HCT116 (cell line): ENCODE data around the gene ACAT2. TPM values are rescaled to one million over a fixed set of nuclear protein-coding genes. Genes with fewer than 3 reads are reported as not detected.

Experiments used
- ATAC-seq: fragments of 200-7000 bp; cut with Tn5 transposase; 2 replicates; pipeline ENCODE4 v1.9.1; 2020; ENCODE audit warnings: mild to moderate bottlenecking, moderate library complexity
- BruUV-seq: library from RNA; stranded (reverse); fragments of 400-500 nt; replicated peaks from 2 replicates; lab custom pipeline; 2021; lab: Mats Ljungman, UMichigan
- CTCF ChIA-PET: fragments of 300-600 bp; sonication (Branson Sonifier 250); formaldehyde crosslinking; loops from one replicate; lab custom pipeline; 2021; ENCODE audit warnings: antibody characterized with exemption; lab: Charles Lee
- POLR2A ChIA-PET: fragments of 300-600, 350-600 bp; sonication (Branson Sonifier 250); formaldehyde crosslinking; loops from one replicate; lab custom pipeline; 2021; ENCODE audit warnings: antibody characterized with exemption; lab: Charles Lee
- RAD21 ChIA-PET, 2 experiments: fragments of 300-600 bp; sonication (Branson Sonifier 250); formaldehyde crosslinking; loops; one replicate each; lab custom pipeline; 2023; ENCODE audit warnings: low total read pairs in 2 of 2; ENCODE audit not compliant: uncharacterized antibody in 2 of 2, unreplicated experiment in 2 of 2, low non-redundant PET in 1 of 2; lab: Charles Lee
- DNase-seq: peaks from one replicate; pipeline ENCODE4 v3.0.0-alpha.2; 2010; ENCODE audit warnings: low read depth, low spot score
- H2AFZ ChIP-seq: fragments of 200-600 bp; shearing (Covaris generic), sonication (generic); 2 replicates; pipeline ENCODE4 v1.6.1; 2017; ENCODE audit warnings: low read depth, mixed run types, mixed read lengths, antibody characterized with exemption, low read length; ENCODE audit not compliant: poor library complexity, severe bottlenecking
- H3K27ac ChIP-seq: 2 replicates; pipeline ENCODE4 v1.5.1; 2012; ENCODE audit warnings: low read depth, low read length
- H3K27me3 ChIP-seq: fragments of 200-600 bp; sonication (generic); 2 replicates; pipeline ENCODE4 v1.6.1; 2016; ENCODE audit warnings: mixed run types, low read length, mixed read lengths; ENCODE audit not compliant: insufficient read depth
- H3K36me3 ChIP-seq, 2 experiments: fragments of 200-500 bp in 1 of 2; fragments of 200-600 bp in 1 of 2; sonication (Bioruptor generic) in 1 of 2; sonication (generic) in 1 of 2; 2 replicates each; pipeline versions ENCODE4 v1.5.1 to v1.6.1; 2014 to 2016; ENCODE audit warnings: low read length in 2 of 2, inconsistent platforms in 1 of 2, mixed read lengths in 1 of 2, mixed run types in 1 of 2; ENCODE audit not compliant: insufficient read depth in 2 of 2, control insufficient read depth in 1 of 2
- H3K4me1 ChIP-seq, 2 experiments: fragments of 200-600 bp in 1 of 2; sonication (generic) in 1 of 2; 2 replicates each; pipeline versions ENCODE4 v1.5.1 to v1.6.1; 2012 to 2017; ENCODE audit warnings: low read length in 2 of 2, inconsistent platforms in 1 of 2, mild to moderate bottlenecking in 1 of 2, mixed read lengths in 1 of 2, mixed run types in 1 of 2, moderate library complexity in 1 of 2; ENCODE audit not compliant: insufficient read depth in 2 of 2, control insufficient read depth in 1 of 2
- H3K4me2 ChIP-seq: fragments of 200-600 bp; sonication (generic); 2 replicates; pipeline ENCODE4 v1.6.1; 2017; ENCODE audit warnings: mixed run types, low read length, mixed read lengths
- H3K4me3 ChIP-seq, 2 experiments: fragments of 200-600 bp in 1 of 2; sonication (generic) in 1 of 2; replicated peaks in 1 of 2; 2 replicates each; pipeline ENCODE4 v1.5.1; 2011 to 2016; ENCODE audit warnings: low read length in 2 of 2, control low read depth in 1 of 2, low read depth in 1 of 2, mild to moderate bottlenecking in 1 of 2, mixed read lengths in 1 of 2, mixed run types in 1 of 2
- H3K79me2 ChIP-seq: fragments of 200-600 bp; sonication (generic); 2 replicates; pipeline ENCODE4 v1.6.1; 2017; ENCODE audit warnings: mild to moderate bottlenecking, mixed run types, low read length, moderate library complexity, mixed read lengths; ENCODE audit not compliant: insufficient read depth
- H3K9ac ChIP-seq: fragments of 200-600 bp; sonication (generic); 2 replicates; pipeline ENCODE4 v1.6.1; 2016; ENCODE audit warnings: low read length, mixed read lengths
- H3K9me2 ChIP-seq: fragments of 200-600 bp; sonication (generic), shearing (Covaris generic); 2 replicates; pipeline ENCODE4 v1.6.1; 2017; ENCODE audit warnings: mixed run types, mild to moderate bottlenecking, moderate library complexity; ENCODE audit not compliant: insufficient read depth
- H3K9me3 ChIP-seq, 2 experiments: fragments of 200-500 bp in 1 of 2; fragments of 200-600 bp in 1 of 2; sonication (Bioruptor generic) in 1 of 2; sonication (generic) in 1 of 2; 2 replicates each; pipeline ENCODE4 v1.6.1; 2014 to 2017; ENCODE audit warnings: low read length in 2 of 2, mixed read lengths in 2 of 2, inconsistent platforms in 1 of 2, low read depth in 1 of 2, mild to moderate bottlenecking in 1 of 2, mixed run types in 1 of 2, moderate library complexity in 1 of 2; ENCODE audit not compliant: control insufficient read depth in 1 of 2, insufficient read depth in 1 of 2
- H4K20me1 ChIP-seq: fragments of 200-600 bp; sonication (generic), shearing (Covaris generic); 2 replicates; pipeline ENCODE4 v1.6.1; 2017; ENCODE audit warnings: mixed run types, mild to moderate bottlenecking, moderate library complexity; ENCODE audit not compliant: insufficient read depth
- CBX3 ChIP-seq: IDR thresholded peaks from 2 replicates; pipeline ENCODE4 v1.6.1; 2012; ENCODE audit warnings: low read depth
- EZH2 ChIP-seq: fragments of 200-600 bp; sonication (generic); IDR thresholded peaks from 2 replicates; pipeline ENCODE4 v1.6.1; 2017; ENCODE audit warnings: antibody characterized with exemption, mixed run types
- EZH2phosphoT487 ChIP-seq: fragments of 200-600 bp; IDR thresholded peaks from 2 replicates; pipeline ENCODE4 v1.6.1; 2018; ENCODE audit warnings: antibody characterized with exemption, borderline replicate concordance
- MAX ChIP-seq: IDR thresholded peaks from 2 replicates; pipeline ENCODE4 v1.6.1; 2012
- POLR2AphosphoS5 ChIP-seq: IDR thresholded peaks from 2 replicates; pipeline ENCODE4 v1.6.1; 2011; ENCODE audit warnings: mild to moderate bottlenecking, low read depth, low read length, moderate library complexity
- RAD21 ChIP-seq: IDR thresholded peaks from 2 replicates; pipeline ENCODE4 v1.6.1; 2012; ENCODE audit warnings: low read depth, mild to moderate bottlenecking
- REST ChIP-seq: IDR thresholded peaks from 2 replicates; pipeline ENCODE4 v1.6.1; 2012; ENCODE audit warnings: low read depth
- SP1 ChIP-seq: IDR thresholded peaks from 2 replicates; pipeline ENCODE4 v1.6.1; 2012; ENCODE audit warnings: low read depth
- SRF ChIP-seq: IDR thresholded peaks from 2 replicates; pipeline ENCODE4 v1.6.1; 2012; ENCODE audit warnings: low read depth
- YY1 ChIP-seq: IDR thresholded peaks from 2 replicates; pipeline ENCODE4 v1.6.1; 2011; ENCODE audit warnings: low read length, low read depth, moderate library complexity, mild to moderate bottlenecking; ENCODE audit not compliant: insufficient replicate concordance; ENCODE audit errors: extremely low read depth
- intact Hi-C: fragments of 100-400 bp; cut with micrococcal nuclease; formaldehyde crosslinking; loops from 2 replicates; pipeline ENCODE4 v1.10.0; 2022
- total RNA-seq: library from RNA; stranded (reverse); gene quantifications from one replicate; pipeline ENCODE4 v1.2.1, GENCODE V29; 2021; ENCODE audit not compliant: unreplicated experiment

Gene ACAT2
- total RNA-seq, 1 experiment from 2014 or later: 41.6 TPM

- no peaks in the 10 kb centered on the region for H3K4me1 ChIP-seq
- intact Hi-C loops: no loop called here
- TF ChIP-seq REST (no peak), MAX (no peak)
- TF ChIP-seq, all 23 proteins: peak for 0
- H3K79me2 ChIP-seq: peaks cover 23% of the 10 kb centered on the region
- ChIA-PET RAD21 (no interaction called here), POLR2A (interaction anchor here (1.0 kb wide), 1 partner anchor 10 kb away, joined by 4 read pairs; the partner anchor contains the start of gene MRPL18), CTCF (no interaction called here)
- no peak for DNase-seq
- no peak for ATAC-seq
- no peak within 1 kb of the TSS for H3K27ac ChIP-seq
- H3K9ac ChIP-seq: no peak within 1 kb of the TSS
- H3K9me3 ChIP-seq: no peaks in the 10 kb centered on the region
- peaks cover 21 to 24% of the 10 kb centered on the region in 2 experiments for H3K36me3 ChIP-seq
- H2AFZ ChIP-seq: no peak within 1 kb of the TSS
- peaks cover 4% of the 10 kb centered on the region for H4K20me1 ChIP-seq
- H3K9me2 ChIP-seq: no peaks in the 10 kb centered on the region
- H3K4me3 ChIP-seq: no peak within 1 kb of the TSS
- H3K27me3 ChIP-seq: no peaks in the 10 kb centered on the region
- H3K4me2 ChIP-seq: no peak within 1 kb of the TSS
- no TSS peak for BruUV-seq
Observed at GRCh38 chr6:159800141-159800865, 38.5 kb downstream of the ACAT2 start, which contains the start of gene PNLDC1. PNLDC1 (plus strand) TSS chr6:159800276; CDS start chr6:159800308, 32 bp downstream.

- ChIA-PET CTCF (no interaction called here), POLR2A (no interaction called here)
- TF ChIP-seq MAX: no peak
- TF ChIP-seq SP1: no peak
- TF ChIP-seq SRF: no peak
- TF ChIP-seq EZH2phosphoT487: no peak
- TF ChIP-seq CBX3: no peak
- no peak for TF ChIP-seq POLR2AphosphoS5
- TF ChIP-seq EZH2: no peak
- no peak for TF ChIP-seq REST
- TF ChIP-seq RAD21: no peak
- no peak for TF ChIP-seq YY1
Observed at GRCh38 chr6:159801935-159802334, 40.1 kb downstream of the ACAT2 start.

More at GRCh38 chr6:159801935-159802334, 40.1 kb downstream of the ACAT2 start:
- no peak for ATAC-seq
- Histone ChIP-seq H3K9me2 (no peaks in the 10 kb centered on the region), H3K79me2 (peaks cover 9% of the 10 kb centered on the region; the same call in 1 of the 2 replicates), H3K27ac (no peak overlapping the region), H3K4me2 (no peak overlapping the region), H2AFZ (no peak overlapping the region), H3K9me3 (no peaks in the 10 kb centered on the region), H3K4me3 (no peak overlapping the region), H3K9ac (no peak overlapping the region), H3K4me1 (no peaks in the 10 kb centered on the region), H4K20me1 (no peaks in the 10 kb centered on the region), H3K27me3 (no peaks in the 10 kb centered on the region), H3K36me3 (peaks cover 15 to 16% of the 10 kb centered on the region in 2 experiments)
- RAD21 ChIA-PET: no interaction called here
- no peak for DNase-seq
- no TSS peak for BruUV-seq
- intact Hi-C loops: no loop called here
